ENCODE data around the gene FNIP1. TPM values are rescaled to one million over a fixed set of nuclear protein-coding genes. Genes with fewer than 3 reads are reported as not detected.

Gene FNIP1
- total RNA-seq, 4 donors from 2014 or later = 36.0 to 42.7 (median 38.5) TPM

- 100% methylated on average over 1 of the region's 1 CpG for WGBS, 2 donors
- H3K36me3 ChIP-seq = peaks cover 0 to 70% (median 0%) of the 10 kb centered on the region in 3 donors
- TF ChIP-seq POLR2A (IDR thresholded peaks at IDR 0.05) = no peak
- TF ChIP-seq EP300 (IDR thresholded peaks at IDR 0.05) = no peak
- no peak for TF ChIP-seq CTCF (IDR thresholded peaks at IDR 0.05)
- DNase-seq (ENCODE audit: low spot score in 2 of 2) = no peak
- no peaks in the 10 kb centered on the region for H3K4me1 ChIP-seq
- no peak overlapping the region for H3K27ac ChIP-seq
- peaks cover 0 to 3% (median 0%) of the 10 kb centered on the region in 4 donors for H3K9me3 ChIP-seq
- no peaks in the 10 kb centered on the region for H3K27me3 ChIP-seq
- no peak overlapping the region for H3K4me3 ChIP-seq
Measured at GRCh38 chr5:131693894-131694293, 102.9 kb downstream of the FNIP1 start.

GRCh38 chr5:131685516-131686171 is 111.2 kb downstream of the FNIP1 start:
- no peaks in the 10 kb centered on the region for H3K9me3 ChIP-seq
- no peak for TF ChIP-seq EP300 (IDR thresholded peaks at IDR 0.05)
- TF ChIP-seq CTCF (IDR thresholded peaks at IDR 0.05) = no peak
- no peaks in the 10 kb centered on the region for H3K27me3 ChIP-seq
- H3K4me3 ChIP-seq = no peak overlapping the region
- no peaks in the 10 kb centered on the region for H3K4me1 ChIP-seq
- H3K36me3 ChIP-seq = peaks cover 0 to 31% (median 2%) of the 10 kb centered on the region in 3 donors
- no peak for DNase-seq (ENCODE audit: low spot score in 2 of 2)
- 95 to 97% methylated on average over 7 of the region's 7 CpGs for WGBS, 2 donors
- no peak overlapping the region for H3K27ac ChIP-seq

GRCh38 chr5:131684595-131684994 is 112.2 kb downstream of the FNIP1 start:
- H3K4me1 ChIP-seq = no peaks in the 10 kb centered on the region
- H3K27me3 ChIP-seq = no peaks in the 10 kb centered on the region
- peaks cover 0 to 23% (median 2%) of the 10 kb centered on the region in 3 donors for H3K36me3 ChIP-seq
- no peak overlapping the region for H3K4me3 ChIP-seq
- no peak for DNase-seq (ENCODE audit: low spot score in 2 of 2)
- TF ChIP-seq CTCF (IDR thresholded peaks at IDR 0.05) (no peak), POLR2A (IDR thresholded peaks at IDR 0.05) (no peak), EP300 (IDR thresholded peaks at IDR 0.05) (no peak)
- H3K27ac ChIP-seq = no peak overlapping the region
- no peaks in the 10 kb centered on the region for H3K9me3 ChIP-seq

GRCh38 chr5:131684051-131684450 is 112.8 kb downstream of the FNIP1 start:
- Histone ChIP-seq H3K36me3 (peaks cover 0 to 19% (median 2%) of the 10 kb centered on the region in 3 donors), H3K9me3 (no peaks in the 10 kb centered on the region), H3K27ac (no peak overlapping the region), H3K4me1 (no peaks in the 10 kb centered on the region), H3K4me3 (no peak overlapping the region), H3K27me3 (no peaks in the 10 kb centered on the region)
- no peak for DNase-seq (ENCODE audit: low spot score in 2 of 2)
- no peak for TF ChIP-seq EP300 (IDR thresholded peaks at IDR 0.05)
- TF ChIP-seq CTCF (IDR thresholded peaks at IDR 0.05) = no peak
- TF ChIP-seq POLR2A (IDR thresholded peaks at IDR 0.05) = no peak
- WGBS, 2 donors = 86 to 92% methylated on average over 1 of the region's 1 CpG

- WGBS, 2 donors = 78 to 79% methylated on average over 2 of the region's 2 CpGs
- Histone ChIP-seq H3K4me1 (no peaks in the 10 kb centered on the region), H3K4me3 (no peak overlapping the region), H3K27ac (no peak overlapping the region), H3K9me3 (no peaks in the 10 kb centered on the region), H3K36me3 (peaks cover 0 to 30% (median 2%) of the 10 kb centered on the region in 3 donors), H3K27me3 (no peaks in the 10 kb centered on the region)
- no peak for TF ChIP-seq POLR2A (IDR thresholded peaks at IDR 0.05)
- TF ChIP-seq EP300 (IDR thresholded peaks at IDR 0.05) = no peak
- no peak for TF ChIP-seq CTCF (IDR thresholded peaks at IDR 0.05)
- DNase-seq (ENCODE audit: low spot score in 2 of 2) = no peak
Measured at GRCh38 chr5:131682826-131683225, 114.0 kb downstream of the FNIP1 start.

Data from tibial nerve (tissue), 4 donors.